DMS 273 (cell line): ENCODE data around the gene ARHGAP6.

Experiments
- DNase-seq: peaks from one replicate; lab custom pipeline; 2025; ENCODE audit not compliant: unreplicated experiment; lab: John Stamatoyannopoulos, UW

Gene ARHGAP6

DNA sequence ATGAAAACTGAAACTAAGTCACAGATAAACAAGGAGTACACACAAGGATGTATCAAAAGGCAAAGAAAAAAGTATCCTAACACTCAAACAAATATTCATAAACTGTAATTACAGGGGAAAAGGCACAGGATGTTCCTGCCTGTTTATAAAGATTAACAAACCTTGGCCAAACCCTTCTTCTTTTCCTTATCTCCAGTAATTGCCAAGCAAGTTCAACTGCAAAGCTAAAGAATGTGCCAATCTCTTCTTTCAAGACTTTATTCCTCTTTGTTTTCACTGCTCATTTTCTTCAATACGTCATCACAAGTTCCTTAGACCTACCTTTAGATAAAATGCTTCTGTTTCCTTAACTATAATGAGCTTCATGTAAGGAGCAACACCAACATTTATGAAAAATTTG lies 201.3 kb downstream of the ARHGAP6 start:
- DNase-seq, result no peak

DNA sequence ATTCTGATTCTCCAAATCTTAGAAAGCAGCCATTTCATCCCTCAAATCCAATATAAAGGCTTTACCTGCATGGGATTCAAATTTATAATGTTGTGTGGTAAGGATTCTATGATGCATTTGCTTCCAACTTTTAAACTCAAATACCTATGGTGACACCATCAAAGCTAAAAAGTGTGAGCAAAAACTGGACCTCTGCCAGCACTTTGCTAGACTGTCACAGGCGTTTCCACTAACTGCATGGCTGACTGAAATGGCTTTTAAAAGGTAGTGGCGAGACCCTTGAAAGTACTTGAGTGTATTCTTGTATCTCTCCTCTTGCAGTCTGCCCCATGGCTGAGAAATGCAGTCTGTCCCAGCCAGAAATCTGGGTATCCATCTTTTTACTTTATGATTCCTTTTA lies 203.1 kb downstream of the ARHGAP6 start:
- DNase-seq, result no peak

DNA sequence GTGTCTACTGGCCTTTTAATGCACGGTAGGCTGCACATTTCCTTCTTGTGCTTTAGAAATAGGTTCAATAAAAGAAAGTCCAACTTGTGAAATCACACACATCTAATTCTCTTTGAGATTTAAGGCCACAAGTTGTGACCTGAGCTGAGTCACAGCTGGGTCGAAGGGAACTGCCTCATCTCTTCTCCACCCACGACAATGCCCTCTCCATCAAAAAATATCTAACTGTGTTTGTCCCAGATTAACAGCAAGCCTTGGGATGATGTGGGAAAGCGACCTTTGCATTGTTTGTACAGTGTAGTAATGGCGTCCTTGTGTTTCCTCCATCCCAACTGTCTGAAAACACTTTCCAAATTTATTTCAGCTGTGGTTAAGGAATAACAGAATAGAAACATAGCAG lies 203.6 kb downstream of the ARHGAP6 start:
- no peak for DNase-seq

DNA sequence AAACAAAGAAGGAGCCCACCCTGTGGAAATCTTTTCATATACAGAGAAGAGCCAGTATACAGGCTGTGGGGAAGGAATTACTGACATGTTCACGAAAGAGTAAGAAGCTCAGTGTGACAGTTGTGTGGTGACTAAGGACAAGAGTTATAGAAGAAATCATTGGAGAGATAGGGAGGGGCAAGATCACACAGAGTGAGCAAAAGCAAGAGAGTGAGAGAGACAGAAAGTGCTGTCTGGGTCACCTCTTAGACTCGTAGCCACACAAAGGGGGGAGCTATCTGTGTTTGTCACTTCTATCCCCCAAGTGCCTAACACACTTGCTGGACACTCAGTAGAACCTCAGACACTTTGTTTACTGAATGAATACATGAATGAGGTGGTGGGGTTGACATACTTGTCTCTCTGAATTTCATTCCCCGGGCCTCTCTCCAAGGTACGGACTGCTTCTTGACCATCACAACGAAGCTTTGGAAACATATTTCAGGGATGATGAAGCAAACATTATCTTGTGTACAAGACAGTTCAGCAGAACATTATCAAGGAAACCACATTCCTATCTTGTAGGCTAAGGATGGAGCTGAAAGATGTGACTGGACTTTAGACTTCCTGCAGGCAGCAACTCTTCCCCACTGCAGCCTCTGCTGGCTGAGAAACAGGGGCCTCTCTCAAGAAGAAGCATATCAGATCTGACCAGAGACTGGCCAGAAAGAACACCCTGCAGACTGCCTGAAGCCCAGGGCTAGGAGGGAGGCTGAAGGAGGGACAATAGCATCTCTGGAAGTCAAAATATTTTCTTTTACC lies 204.3 kb downstream of the ARHGAP6 start:
- no peak for DNase-seq

DNA sequence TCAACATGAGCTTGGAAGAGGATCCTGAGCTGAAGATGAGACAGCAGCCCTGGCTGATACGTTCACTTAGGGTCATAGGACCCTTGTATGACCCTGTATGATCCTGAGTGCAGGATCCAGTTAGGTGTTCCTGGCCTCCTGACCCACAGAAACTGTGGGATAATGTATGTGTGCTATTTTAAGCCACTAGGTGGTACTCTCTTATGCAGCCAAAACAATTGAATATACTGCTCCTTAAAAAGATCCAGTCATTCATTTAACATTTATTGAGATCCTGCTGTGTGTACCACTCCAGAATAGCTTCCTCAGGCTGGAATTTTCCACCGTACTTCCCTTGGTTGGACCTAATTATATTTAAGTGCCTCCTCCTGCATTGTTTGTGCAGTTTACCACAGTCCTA lies 205.4 kb downstream of the ARHGAP6 start:
- peak; percentile 16 for DNase-seq

DNA sequence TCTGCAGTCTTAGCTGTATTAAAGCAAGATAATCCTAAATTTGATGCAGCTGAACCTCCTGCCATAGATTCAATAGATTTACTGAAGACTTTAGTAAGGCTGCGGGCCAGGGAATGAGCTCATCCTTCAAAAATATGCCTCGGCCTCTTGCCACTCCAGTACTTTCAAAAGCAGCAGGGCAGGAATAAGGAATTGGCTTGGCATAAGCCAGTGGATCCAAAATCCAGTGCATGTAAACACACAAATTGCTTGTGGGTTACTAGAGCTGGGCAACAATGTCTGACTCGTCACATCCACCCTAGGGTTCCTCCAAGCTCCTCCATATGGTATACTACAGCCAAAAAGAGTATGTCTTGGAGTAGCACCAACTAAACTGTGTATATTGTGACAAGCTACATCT lies 207.6 kb downstream of the ARHGAP6 start:
- DNase-seq, result no peak

DNA sequence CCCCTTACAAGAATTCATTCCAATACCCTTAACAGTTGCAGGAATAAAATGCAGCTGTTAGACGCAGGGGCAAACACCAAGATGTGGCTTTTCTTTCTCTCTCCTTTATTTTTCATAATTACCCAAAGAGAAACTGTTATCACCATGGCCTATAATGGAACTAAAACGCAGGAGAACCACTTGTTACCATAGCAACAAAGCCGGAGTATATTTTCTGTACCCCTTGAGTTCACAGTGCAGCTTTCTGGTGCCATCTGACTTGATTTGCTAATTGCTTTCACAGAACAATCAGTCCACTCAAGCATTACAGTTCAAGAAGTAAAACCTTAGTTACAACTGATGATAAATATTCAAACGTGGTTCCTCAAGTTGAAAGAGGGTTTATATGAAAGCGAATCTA lies 214.6 kb downstream of the ARHGAP6 start:
- peak; percentile 28 for DNase-seq

DNA sequence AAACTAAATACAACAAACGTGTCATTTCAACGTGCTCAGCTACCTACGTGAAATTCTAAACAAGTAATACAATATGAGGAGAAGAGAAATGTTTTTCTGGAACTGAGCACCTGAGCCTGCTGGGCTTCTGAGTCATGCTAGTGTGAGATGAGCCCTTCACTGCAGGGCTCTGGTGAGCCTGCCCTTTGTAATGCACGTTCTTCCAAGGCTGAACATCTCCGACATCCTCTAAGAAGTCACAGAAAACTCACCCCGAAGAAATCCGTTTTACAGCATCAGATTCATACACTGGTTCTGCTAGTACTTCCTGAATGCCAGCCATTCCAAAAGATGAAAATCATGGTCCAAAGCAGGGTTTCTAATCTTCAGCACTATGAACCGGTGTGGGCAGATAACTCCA lies 215.4 kb downstream of the ARHGAP6 start:
- DNase-seq, result no peak

DNA sequence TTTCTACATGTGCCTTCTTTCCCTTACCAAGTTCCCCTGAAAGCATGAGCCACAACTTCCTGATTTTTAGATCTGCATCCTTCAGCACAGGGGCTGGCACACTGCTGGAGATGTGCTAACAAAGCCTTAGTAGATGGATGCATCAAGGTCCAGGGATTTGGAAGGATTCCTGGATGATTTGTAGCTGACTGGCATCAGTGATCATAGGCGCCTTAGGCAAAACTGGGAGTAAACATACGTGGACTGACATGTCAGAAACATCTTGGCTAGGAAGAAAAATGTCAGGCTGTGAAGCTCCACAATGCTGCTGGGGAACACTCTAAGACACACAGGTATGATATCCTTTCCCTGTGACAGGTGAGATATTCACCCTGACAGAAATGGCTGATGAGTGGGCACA lies 216.1 kb downstream of the ARHGAP6 start:
- DNase-seq, result no peak

DNA sequence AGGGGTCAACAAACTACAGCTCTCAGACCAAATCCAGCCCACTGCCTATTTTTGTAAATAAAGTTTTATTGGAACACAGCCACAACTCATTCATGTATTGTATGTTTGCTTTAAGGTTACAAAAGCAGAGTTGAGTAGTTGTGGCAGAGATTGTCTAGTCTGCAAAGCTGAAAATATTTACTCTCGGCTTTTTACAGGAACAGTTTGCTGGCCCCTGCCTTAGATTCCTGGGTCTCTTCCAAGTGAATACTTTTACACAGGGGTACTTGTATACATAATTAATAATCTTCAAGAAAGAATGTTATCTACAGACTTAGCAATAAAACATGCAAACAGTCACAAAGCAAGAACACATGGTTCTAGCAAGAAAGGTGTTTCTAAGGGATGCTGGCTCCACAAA lies 218.3 kb downstream of the ARHGAP6 start:
- no peak for DNase-seq

DNA sequence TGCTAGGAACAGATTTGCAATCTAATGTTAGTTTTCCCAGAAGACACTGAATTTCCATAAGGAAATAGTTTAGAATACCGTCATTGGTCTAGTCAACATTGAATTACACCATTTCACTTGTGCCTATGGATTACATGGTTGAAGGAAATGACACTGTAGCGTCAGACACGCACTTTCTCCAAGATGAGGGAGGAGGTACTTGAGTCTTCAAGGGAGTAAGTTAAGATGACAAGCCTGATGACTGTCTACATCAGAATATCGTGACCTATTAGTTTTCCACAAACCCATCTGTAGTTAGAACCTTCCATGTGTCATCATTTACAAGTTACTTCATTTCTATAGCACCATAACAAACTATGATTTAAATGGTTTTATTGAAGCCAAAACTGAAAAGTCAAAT lies 218.8 kb downstream of the ARHGAP6 start:
- DNase-seq, result no peak

DNA sequence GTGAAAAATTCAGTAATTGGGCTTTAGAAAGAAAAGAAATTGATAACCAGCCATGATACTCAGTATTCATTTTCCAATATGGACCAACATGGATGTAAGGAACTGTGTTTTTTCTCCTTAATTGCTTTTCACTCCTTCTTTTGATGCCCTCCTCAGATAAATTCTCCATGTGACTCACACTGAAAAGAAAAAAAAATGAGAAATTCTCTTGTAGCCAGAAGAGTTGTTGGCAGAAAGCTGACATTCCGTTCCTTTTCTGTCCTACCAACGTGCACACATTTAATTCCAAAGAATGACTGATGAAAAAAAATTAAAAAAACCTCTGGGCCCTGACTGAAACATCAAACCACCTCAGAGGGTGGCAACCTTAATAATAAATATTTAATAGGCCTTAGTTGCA lies 219.4 kb downstream of the ARHGAP6 start:
- no peak for DNase-seq

DNA sequence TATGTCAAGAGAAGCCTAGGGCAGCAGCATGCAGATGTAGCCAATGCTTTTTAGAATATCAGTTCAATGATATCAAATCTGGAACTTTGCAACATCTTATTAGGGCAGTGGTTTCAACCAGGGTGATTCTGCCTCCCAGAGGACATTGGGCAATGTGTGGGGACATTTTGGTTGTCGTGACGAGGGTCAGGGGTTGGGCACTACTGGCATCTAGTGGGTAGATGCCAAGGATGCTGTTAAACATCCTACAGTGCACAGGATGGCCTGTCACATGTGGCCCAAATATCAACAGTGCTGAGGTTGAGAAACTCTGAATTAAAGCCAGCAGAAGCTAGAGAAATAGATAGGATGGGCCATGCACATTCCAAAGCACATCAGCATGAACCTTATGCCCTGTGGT lies 220.2 kb downstream of the ARHGAP6 start:
- no peak for DNase-seq

DNA sequence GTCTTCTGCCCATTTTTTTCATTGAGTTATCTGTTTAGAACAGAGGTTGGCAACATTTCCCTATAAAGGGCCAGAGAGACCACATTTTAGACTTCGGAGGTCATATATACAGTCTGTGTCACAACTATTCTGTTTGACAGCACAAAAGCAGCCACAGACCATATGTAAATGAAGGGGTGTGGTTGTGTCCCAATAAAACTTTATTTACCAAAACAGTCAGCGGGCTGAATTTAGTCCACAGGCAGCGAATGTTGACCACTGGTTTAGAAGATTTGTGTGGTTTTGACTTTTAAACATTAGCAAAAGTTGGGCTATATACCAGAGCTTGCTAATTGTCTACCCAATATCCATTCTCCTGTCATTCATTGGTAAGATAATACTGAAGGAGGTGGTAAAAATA lies 221.7 kb downstream of the ARHGAP6 start:
- no peak for DNase-seq

DNA sequence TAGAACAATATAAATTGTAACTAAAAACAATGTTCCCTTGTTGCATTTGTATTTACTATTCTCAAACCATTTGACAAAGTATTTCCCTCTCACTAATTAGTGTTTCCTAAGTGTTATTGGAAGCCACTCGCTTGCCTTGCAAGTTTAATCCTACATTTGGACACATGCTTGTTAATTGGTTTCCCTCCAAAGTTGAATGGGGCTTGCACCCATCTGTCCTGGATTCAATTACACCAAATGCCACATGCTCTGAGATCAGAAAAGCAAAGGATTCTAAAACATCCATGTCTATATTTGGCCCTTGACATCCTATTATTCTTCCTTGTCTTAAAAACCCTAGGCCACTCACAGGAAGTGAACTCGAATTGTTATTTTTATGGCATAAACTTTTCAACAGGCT lies 225.9 kb downstream of the ARHGAP6 start:
- peak; percentile 84 for DNase-seq

DNA sequence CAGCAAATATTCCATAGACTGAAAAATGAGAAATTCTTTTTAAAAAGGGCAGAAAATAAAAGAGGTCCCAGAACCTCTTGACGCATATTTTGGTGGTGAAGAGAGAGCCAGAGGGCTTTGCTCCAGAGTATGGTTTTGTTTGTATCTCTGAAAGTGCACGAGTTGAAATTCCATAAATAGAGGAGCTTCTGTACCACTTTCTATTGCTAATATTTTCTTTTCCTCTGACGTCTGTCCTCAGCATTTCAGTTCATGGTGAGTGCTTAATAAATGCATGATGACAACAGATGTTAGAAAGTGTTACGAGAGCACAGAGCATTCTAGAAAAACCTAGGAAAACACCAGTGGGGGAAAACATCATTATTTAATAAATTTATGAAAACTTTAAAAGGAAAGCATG lies 227.0 kb downstream of the ARHGAP6 start:
- DNase-seq, result no peak

DNA sequence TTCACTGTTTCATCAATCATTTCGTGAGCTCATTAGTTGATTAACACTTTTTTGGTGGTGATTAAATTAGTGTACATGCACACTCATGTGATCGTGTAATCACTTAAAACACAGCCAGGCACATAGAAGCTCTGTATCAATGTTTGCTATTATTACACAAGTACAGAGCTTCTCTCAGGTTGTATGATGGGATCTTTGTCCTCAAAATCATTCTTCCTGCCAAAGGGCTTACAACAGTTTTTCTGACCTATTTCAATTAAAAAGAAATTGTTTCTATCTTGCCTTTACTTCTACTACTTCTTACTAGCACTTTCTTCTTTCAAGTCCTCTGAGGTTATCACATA lies 227.4 kb downstream of the ARHGAP6 start:
- no peak for DNase-seq

DNA sequence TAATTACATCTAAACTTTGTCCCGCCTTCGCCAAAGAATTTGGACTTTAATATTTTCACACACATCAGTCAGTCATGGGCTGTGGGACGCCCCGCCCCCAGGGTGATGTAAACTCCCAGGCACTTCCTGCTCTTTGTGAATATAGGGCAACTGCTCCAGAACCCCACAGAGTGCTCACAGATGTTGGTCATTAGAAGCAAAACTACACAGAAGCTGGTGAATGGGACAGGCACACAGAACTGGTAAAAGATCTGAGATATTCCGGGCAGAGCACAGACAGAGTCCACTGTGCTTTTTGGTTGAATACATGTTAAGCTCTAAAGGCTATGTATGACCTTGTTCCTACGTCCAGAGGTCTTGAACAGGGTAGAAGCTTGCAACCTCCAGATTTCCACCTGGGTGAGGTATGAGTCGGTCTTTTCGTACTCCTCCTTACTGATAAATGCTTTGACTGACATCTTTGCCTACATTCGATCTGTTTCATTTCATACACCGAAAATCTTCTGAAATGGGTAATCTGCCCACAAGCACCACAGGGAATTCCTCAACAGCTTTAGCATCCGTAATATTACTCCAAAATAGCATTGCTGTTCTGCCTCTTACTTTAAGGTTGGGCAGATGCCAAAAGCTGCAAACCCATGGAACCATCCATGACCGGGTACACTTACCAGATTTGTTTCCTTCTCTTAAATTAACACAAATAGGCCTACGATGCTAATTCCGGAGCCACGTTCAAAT lies 227.9 kb downstream of the ARHGAP6 start:
- DNase-seq, result peak; percentile 62

DNA sequence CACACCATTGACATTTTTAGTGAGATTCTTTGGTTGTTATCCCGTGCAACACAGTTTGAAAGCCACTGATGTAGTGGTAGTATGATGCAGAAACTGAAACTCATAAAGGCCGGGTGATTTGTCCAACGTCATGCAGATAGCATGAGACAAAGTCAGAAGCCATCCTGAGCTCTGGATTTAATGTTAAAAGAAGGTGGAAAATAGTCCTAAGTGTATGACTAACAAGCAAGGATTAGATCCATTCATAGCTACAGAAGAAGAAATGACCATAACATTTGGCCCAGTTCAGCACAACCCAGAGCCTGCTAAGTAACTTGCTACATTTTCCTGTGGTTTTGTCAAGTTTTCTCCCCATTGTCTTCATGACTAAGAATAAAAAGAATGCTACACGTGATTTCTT lies 230.2 kb downstream of the ARHGAP6 start:
- DNase-seq, result no peak

DNA sequence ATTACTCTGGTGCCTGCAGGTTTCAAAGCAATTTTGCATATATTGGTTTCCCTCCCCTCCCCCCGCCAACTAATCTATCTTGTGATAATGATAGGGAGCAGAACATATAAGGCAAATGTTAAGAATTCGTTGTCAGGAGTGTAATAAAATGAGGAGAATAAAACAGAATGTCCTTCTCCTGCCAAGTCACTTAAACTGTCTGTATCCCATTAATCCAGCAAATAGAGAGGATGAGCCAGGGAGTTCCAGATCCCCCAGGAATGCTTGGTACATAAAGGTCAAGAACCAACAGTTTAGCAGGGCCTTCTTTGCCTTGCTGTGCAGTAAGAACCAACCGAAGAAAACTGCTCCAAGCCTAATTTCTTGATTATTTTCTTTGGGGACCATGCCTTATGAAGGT lies 231.1 kb downstream of the ARHGAP6 start:
- no peak for DNase-seq

DNA sequence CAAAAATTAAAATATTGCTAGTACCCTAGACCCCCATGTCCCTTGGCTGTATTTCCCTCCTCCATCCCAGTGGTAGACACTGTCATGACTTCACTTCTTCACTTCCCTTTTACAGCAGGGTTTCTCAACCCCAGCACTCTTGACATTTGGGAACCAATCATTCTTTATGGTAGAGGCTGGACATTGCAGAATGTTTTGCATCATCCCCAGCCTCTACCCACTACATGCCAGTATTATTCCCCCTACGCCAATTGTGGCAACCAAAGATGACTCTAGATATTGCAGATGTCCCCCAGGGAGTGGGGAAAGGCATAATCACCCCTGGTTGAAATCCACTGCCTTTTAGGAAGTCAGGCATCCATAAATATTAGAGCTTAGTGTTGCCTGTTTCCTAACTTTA lies 233.9 kb downstream of the ARHGAP6 start:
- no peak for DNase-seq

DNA sequence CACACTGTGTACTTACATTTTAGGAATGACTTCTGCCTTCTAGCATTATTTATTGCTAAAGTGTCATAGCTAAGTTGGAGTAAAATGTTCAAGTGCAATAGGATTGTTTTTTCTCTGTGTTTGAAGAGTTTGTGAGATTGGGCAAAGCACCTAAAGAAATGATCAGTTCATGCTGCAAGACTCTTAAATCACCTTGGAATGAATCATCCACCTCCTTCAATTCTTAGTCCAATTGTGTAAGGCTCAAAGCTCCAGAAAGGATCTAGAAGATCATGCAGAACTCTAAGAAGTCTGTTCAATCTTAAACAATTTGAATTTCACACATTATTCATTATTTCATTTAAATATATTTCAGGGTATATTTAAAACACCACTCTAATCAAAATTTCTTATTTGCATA lies 235.4 kb downstream of the ARHGAP6 start:
- DNase-seq, result no peak
